Activated T-cell treated with anti-CD3 and anti-CD28 coated beads for 1 hour (primary cell): ENCODE data around the gene FAH.
"Not testable (repeated sequence)": the region's sequence is repeated elsewhere in the genome, so short reads cannot be mapped to it uniquely, and the experiment has no call there.

ENCODE experiments used
- DNase-seq: peaks from one replicate; pipeline ENCODE4 v3.0.0-alpha.2; 2020; ENCODE audit warnings: low read depth

FAH gene

DNA sequence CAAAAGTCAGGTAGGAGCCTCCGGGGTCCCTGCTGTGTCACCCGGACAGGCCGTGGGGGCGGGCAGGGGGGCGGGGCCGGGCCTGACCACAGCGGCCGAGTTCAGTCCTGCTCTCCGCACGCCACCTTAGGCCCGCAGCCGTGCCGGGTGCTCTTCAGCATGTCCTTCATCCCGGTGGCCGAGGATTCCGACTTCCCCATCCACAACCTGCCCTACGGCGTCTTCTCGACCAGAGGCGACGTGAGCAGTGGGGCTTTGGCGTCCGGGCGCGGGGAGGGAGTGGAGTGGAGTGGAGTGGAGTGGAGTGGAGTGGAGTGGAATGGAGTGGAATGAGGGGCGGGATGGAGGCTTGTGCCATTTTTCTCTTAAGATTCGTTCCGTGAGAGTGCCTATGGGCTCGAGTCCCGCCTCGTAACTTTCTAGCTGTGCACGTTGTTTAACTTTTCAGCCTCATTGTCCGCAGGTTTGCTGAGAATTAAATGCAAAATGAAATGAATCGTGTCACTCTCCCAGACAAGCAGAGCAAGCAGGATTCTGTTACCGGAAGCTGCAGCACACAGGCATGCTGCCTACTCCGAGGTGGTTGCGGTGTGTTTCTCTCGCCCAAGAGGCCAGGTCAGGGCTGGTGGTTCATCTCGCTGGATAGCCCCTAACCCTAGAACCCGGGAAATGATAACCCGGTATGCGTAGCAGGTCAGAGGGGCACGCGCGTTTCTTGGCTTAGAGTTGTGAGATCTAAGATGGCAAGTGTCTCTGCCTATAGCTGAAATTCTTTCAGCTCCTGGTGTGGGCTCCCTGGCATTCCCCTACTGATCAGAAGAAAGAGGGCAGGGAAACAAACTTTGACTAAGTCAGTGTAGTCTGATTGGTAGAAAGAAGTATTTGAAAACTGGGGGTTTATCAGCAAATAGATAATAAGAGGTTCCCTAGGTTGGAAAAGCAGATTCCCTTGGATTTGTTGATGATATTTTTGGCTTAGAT is at the start of gene FAH:
Gene FAH, plus strand, starts transcription at position 104 of the 981 bp plus-strand sequence. Its CDS starts 56 bp downstream, at position 160.
- DNase-seq: no peak

DNA sequence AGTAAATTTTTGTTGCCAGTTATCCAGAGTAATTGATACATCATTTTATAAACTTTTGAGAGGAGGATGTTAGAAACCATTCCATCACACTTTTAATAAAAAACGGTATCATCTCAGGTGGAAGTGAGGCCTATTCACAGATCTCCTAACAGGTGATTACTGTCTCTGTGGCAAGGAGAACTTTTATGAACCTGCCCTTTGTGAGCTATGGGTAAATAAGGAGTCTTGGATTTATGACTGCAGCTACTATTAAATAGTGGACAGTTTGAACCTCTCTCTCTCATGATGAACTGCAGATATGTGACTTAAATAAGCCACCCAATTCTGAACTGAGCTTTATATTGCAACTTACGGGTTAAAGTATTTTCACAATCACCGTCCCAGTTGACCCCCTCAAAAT is 47.6 kb upstream of the FAH start:
- DNase-seq: no peak

DNA sequence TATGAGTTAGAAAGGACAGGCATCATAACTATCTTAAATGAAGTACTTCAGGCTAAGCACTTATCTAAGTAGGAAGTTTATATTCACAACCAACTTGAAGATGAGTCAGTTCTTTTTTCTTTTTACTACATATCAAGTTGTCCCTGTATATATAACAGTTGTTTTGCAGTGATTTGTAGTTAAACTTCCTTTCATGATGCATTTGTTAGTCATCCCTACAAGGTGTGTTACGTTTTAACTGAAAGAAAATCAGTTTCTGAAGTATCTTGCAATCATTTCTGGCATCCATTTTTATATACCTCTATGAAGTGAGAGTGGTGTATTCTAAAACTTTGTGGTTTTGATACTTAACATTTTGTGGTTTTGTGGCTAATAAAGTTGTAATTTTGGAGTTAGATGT is 47.2 kb upstream of the FAH start:
- no peak for DNase-seq

DNA sequence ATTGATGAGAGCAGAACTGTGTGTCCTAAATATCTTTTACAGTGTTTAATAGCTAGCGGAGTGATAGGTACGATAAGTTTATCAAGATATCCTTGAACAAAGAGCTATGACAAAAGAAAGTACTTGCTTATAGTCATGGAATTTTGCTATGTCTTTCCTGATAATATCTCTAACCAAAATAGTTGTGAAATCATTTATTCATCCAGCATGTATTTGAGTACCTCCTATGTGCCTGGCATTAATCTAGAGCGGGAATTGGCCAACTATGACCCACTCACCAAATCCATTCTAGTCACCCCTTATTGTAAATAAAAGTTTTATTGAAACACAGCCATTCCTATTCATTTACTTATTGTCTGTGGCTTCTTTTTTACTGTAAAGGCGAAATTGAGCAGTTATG is 46.7 kb upstream of the FAH start:
- DNase-seq: no peak

DNA sequence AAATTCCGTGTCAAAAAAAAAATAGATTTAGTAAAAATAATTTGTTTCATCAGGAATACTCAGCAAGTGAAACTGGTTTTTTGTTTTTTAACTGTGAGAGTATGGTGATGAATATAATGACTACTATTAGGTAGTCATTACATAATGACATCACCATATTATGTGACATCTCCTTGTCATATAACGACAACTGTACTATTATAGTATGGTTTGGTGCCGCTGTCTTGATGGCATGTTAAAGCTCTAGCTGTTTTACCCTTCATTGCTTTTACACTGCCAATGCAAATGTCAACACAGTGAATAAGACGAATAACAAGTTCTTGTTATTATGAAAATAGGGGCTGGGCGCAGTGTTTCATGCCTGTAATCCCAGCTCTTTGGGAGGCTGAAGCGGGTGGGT is 45.6 kb upstream of the FAH start:
- DNase-seq: no peak

DNA sequence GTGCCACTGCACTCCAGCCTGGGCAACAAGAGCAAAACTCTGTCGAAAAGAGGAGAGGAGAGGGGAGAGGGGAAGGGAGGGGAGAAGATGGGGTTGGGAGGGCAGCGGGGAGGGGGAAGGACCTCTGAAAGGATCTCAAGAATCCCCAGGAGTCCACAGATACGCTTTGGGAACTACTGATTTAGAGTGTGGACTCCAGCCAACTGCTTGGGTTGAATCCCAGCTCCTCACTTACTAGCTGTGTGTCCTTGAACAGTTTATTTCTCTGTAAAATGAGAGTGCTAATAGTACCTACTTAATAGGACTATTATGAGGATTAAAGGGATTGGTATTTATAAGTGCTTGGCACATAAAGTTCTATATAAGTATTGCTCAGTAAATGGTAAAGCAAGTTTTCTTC is 45.0 kb upstream of the FAH start:
- no peak for DNase-seq

DNA sequence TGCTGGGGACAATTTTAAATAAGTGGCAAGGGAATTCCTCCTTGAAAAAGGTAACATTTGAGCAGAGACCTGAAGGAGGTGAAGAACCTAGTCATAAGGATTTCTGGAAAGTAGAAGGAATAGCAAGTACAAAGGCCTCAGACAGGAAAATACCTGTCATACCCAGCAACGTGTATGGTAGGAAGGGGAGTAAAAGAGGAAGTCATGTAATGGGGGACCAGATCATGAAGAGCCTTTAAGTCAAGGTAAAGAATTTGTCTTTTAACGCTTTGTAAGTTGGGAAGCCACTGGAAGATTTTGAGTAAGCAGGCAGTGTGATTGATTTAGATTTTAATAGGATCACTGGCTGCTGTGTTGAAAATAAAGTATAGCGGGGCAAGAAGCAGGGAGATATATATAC is 43.4 kb upstream of the FAH start:
- DNase-seq: no peak

DNA sequence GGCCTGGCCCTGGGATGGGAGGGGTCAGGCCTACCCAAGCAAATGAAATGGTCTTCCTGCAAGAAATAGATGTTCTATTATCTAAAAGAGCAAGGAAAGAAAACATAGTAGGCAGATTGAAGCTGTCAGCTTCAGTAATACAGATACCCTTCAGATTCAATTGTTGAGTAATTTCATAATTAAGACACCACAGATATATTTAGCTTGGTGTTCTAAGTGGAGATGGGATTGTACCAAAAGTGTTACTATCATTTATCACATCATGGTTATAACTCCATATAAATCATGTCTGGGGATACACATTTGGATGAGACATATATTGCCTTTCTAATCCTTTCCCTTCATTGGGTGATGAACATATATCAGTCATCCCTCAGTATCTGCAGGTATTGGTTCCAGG is 41.9 kb upstream of the FAH start:
- no peak for DNase-seq

DNA sequence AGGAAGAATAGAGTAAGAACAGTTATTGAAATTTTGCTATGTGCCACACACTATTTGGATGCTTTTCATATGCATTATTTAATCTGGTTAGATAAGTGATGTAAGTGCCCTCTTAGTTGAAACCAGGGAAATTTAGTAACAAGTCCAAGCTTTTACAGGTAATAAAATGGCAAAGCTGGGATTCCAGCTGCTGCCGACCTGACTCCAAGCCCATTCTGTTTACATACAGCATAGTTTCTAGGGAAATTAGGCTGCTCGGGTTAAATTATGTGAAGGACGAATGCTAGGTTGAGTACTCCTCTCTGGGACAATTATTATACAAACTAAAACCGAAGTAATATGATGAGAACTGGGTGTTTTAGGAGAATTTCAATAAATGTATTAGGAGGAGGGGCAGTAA is 38.7 kb upstream of the FAH start:
- no peak for DNase-seq

DNA sequence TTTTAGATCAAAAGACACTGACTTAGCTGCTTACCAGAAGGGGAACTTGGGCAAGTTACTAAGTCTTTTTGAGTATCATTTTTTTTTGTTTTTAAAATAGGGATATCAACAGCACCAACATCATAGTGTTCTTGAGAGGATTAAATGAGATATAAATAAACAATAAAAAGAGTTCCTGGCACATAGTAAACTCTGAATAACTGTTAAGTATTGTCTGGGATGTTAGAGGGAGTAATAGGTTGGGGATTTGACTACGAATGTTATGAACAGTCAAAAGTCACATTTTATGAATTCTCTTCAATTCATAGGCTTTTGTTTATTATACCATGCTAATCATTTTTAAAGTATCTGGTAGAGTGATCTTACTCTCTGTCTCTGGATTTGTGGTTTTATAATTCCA is 37.8 kb upstream of the FAH start:
- DNase-seq: no peak

DNA sequence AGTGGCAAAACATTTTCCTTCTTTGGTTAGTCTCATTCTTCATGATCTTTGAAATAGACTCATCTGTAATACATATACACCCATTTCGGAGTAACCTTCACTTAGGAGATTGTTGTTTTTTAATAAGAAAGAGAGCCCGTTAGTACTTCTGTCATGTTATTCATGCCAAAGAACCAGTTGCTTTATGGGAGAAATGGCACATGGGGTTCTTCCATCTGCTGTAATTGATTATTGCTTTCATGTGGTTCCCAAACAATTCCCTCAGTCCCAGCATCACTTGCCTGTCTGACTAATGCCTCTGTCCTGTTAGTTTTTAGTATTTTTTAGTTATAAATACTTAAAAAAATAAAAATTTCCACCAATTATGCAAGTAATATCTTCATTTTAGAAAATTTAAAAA is 33.8 kb upstream of the FAH start:
- DNase-seq: no peak

DNA sequence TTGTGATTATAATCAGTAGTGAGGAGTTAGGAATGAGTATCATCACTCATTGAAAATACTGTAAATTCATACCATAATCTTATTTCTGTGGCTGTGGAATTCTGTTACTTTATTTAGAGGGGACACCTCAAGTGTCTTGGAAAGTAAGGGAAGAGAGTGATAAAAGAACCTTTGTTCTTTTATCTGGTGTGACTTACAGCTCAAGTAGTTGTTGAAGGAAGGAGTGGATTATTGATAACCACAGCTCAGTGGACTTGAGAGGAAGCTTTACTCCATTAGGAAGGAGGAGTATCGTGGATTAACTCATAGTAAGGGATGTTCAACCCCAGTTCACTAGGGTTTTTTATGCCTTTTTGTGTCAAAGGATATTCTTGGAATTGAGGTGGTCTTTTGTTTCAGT is 32.2 kb upstream of the FAH start:
- no peak for DNase-seq

DNA sequence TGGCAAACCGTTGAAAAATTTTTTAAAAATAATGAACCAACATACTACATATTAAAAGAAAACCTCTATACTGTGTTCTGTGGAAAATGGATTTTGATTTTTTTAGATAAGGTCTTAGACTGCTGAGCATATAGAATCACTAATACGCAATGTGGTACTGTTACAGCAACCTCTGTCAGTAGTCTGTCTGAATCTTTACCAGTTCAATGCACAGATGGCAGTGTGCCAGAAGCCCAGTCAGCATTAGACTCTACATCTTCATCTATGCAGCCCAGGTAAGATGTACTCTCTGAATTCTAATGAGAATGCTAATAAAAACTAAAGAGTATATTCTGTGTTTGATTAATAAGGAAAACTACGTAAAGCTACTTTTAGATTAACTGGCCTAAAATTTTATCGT is 31.3 kb upstream of the FAH start:
- no peak for DNase-seq

DNA sequence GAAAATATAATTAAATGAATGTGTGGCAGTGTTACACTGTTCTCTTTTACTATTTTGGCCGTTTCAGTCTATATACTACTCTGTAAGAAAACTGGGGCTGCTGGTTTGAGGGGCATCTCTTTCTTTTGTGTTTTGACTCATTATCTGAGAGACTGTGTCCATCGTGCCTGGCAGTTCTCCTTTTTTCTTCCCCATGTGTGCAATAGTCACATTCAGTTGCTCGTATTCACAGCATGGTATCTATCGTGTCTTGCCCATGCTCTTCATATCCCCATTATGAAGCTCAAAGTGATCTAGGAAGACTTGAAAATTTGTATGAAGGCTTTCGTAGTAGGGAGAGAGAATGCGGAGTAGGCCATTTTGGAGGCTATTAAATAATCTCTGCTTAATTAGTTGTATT is 29.8 kb upstream of the FAH start:
- no peak for DNase-seq

DNA sequence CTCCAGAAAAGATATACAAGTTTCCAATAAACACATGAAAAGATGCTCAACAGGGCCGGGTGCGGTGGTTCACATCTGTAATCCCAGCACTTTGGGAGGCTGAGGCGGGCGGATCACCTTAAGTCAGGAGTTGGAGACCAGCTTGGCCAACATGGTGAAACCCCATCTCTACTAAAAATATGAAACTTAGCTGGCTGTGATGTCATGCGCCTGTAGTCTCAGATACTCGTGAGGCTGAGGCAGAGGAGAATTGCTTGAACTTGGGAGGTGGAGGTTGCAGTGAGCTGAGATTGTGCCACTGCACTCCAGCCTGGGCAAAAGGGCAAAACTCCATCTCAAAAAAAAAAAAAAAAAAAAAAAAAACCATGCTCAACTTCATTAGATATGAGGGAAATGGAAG is 25.5 kb upstream of the FAH start:
- not testable (repeated sequence) for DNase-seq

DNA sequence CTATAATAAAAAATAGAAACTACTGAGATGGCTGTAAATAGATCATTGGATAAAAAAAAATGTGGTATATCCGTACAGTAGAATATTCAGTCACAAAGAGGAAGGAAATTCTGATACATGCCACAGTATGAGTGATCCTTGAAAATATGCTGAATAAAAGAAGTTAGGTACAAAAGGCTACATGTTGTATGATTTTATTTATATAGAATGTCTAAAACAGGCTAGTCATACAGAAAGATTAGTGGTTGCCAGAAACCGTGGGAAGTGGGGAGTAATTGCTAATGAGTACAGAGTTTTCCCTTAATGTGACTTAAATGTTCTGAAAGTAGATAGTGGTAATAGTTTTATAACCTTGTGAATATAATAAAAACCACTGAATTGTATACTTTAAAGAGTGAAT is 24.9 kb upstream of the FAH start:
- no peak for DNase-seq

DNA sequence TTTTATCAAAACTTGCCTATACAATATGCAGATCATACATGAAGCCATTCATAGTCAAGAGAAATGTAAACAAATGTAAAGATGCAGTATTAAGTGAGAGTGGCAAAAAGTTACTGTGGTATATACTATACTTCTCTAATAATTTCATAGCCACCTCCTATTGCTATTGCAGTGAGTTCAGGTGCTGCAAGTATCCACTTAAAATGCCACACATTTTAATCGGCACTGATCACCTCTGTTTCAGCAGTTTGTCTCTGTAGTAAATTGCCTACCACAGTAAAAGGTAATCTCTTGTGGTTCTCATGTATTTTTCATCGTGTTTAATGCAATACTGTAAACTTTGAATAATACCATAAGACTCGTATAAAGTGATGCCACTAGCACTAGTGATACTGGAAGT is 20.4 kb upstream of the FAH start:
- no peak for DNase-seq

DNA sequence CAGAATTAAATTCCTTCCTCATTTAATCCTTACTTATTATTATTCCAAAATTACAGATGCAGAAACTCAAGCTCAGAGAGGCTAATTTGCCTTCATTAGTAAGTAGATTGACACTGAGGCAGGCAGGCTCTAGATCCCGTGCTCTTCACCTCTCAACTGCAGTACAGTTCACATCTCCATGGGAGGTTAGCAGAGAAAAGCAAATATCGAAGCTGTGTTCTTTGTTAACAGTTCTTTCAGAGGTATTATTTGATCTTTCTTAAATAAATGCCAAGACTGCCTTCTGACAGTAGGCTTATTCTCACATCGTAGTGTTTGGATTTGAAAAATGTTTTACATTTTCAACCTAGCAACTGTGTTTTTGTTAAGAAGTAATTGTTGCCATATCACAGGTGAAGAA is 15.9 kb upstream of the FAH start:
- DNase-seq: no peak

DNA sequence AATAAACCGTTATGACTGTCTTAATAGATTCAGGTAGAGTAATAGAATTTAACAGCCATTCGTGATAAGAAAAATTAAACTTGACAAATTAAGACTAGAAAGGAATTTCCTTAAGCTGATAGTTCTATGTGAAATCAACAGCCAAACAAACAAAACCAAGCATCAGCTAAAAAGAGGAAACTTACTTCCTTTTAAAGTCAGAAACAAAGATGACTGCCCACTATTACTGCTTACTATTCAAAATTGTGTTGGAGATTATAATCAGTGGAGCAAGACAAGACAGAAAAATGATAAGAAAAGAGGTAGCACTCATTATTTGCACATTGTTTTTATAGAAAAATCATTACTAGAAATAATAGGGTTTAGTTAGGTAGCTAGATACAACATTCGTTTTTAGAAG is 13.8 kb upstream of the FAH start:
- no peak for DNase-seq

DNA sequence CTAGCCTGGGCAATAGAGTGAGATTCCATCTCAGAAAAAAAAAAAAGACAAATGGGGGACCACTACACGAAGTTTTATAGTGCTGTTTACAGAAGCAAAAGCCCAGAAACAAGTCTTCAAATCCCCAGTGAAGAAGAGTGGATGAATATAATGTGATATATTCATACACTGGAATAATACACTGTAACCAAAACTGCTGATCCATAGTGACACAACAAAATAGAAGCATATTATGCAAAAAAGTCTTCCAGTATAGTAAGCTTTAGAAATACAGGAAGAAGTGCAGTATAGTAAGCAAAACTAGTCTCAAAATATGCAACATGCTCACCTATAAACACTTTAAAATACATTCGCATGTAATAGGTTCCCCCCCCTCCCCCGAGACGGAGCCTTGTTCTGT is 11.9 kb upstream of the FAH start:
- no peak for DNase-seq

DNA sequence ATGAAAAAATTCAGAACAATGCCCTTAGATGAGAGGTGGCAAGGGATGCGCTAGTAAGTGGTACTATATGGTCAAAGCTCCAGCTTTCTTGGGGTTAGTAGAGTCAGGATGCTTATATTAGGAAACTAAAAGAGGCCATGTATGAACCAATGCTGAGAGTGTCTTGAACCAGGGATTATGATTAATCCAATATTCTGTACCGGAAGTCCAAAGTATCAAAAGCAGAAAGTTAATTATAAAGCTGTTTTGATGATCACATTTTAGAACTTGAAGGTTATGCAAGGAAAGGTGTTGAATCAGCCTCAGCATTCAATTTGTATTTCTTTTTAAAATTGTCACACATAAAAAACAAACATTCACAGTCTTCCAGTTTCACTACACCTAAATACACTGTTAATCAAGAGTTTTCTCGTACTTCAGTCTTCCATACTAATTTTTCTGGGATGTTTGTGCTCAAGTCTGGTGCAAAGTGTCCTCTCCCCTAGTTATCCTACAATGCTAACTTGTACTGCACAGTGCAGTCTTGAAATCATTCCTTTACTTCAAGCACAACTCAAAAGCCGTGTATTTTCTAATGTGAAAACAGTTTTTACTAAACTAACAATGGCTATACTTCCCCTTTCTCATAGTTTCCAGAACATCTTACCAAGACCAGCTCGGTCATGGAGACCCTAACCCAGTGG is 10.7 kb upstream of the FAH start:
- DNase-seq: no peak

DNA sequence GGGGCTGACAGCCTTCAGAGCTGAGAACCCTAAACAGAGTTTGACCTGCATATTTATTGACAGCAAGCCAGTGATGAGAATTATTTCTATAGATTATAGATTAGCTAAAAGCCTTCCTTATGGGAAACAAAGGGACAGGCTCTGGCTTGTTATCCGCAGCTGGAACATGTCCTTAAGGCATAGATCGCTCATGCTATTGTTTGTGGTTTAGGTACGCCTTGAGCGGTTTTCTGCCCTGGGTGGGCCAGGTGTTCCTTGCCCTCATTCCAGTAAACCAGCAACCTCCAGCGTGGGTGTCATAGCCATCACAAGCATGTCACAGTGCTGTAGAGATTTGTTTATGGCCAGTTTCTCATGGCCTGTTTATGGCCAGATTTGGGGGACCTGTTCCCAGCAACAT is 10.2 kb upstream of the FAH start:
- DNase-seq: no peak

DNA sequence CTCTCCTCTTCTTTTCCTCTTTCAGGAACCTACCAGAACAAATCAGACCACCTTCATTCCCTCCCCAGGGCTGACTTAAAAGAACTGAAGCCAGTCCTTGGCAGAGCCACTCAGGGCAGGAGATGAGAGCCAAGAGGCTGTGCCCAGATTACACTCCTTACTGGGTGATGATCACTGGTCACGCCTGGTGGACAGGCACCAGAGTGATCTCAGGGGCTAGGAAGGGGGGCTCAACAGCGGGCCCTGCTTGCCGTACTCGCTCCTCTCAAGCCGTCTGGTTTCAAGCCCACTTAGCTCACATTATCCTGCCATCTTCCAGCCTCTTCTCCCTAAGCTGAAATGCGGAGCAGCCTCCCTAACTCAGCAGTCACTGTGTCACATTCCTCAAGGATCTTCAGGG is 1.7 kb upstream of the FAH start:
- no peak for DNase-seq

DNA sequence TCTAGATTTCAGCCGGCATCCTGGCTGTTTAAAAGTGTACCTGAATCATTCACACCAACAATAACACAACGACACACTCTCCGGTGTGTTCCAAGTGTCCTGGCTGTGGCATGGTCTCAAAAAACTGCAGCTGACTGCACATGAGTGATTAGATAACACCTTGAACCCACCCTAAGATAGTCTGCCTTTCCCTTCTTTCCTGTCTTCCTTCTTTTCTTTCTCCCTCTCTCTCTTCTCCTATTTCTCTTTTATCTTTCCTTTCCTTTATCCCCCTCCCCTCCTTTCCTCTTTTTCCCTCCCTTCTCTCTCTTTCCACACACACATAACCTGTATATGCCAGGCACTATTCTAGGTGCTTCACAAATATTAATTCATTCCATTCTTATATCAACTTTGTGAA is 1.2 kb upstream of the FAH start:
- DNase-seq: no peak
